ENCODE measurements around the gene PRCP. TPM values are rescaled to one million over a fixed set of nuclear protein-coding genes. Genes with fewer than 3 reads are reported as not detected.

PRCP gene
- total RNA-seq, 1 experiment from 2014 or later = 53.9 TPM

GRCh38 chr11:82831364-82831763, 68.9 kb downstream of the PRCP start:
- Mint-ChIP-seq H3K27ac (no peak overlapping the region), H3K9me3 (no peaks in the 10 kb centered on the region), H3K4me3 (no peak overlapping the region), H3K36me3 (peaks cover 4% of the 10 kb centered on the region; the same call in 1 of the 2 replicates), H3K4me1 (peaks cover 8% of the 10 kb centered on the region), H3K27me3 (ENCODE audit: low read depth) (no peaks in the 10 kb centered on the region)
- DNase-seq (ENCODE audit: low spot score) (no peak), ATAC-seq (no peak)
- ChIA-PET POLR2A (interaction anchor here (0.7 kb wide), 1 partner anchor 85 kb away, joined by 8 read pairs; no protein-coding TSS in a partner anchor), CTCF (interaction anchor here (0.5 to 0.7 kb wide), 3 partner anchors 56 to 98 kb away, joined by 3 to 5 read pairs (median 4); no protein-coding TSS in a partner anchor)
- TF ChIP-seq NR1H2 (CRISPR knock-in tag; IDR thresholded peaks at IDR 0.05) (no peak), AFF4 (CRISPR knock-in tag; IDR thresholded peaks at IDR 0.05; ENCODE audit: borderline replicate concordance) (no peak), FOXK1 (CRISPR knock-in tag; IDR thresholded peaks at IDR 0.05) (no peak), ZBTB21 (CRISPR knock-in tag; IDR thresholded peaks at IDR 0.05; ENCODE audit: borderline replicate concordance) (no peak), JUN (CRISPR knock-in tag; IDR thresholded peaks at IDR 0.05) (no peak), CTCF (IDR thresholded peaks at IDR 0.05) (no peak)
- TF ChIP-seq, protein P1, sequence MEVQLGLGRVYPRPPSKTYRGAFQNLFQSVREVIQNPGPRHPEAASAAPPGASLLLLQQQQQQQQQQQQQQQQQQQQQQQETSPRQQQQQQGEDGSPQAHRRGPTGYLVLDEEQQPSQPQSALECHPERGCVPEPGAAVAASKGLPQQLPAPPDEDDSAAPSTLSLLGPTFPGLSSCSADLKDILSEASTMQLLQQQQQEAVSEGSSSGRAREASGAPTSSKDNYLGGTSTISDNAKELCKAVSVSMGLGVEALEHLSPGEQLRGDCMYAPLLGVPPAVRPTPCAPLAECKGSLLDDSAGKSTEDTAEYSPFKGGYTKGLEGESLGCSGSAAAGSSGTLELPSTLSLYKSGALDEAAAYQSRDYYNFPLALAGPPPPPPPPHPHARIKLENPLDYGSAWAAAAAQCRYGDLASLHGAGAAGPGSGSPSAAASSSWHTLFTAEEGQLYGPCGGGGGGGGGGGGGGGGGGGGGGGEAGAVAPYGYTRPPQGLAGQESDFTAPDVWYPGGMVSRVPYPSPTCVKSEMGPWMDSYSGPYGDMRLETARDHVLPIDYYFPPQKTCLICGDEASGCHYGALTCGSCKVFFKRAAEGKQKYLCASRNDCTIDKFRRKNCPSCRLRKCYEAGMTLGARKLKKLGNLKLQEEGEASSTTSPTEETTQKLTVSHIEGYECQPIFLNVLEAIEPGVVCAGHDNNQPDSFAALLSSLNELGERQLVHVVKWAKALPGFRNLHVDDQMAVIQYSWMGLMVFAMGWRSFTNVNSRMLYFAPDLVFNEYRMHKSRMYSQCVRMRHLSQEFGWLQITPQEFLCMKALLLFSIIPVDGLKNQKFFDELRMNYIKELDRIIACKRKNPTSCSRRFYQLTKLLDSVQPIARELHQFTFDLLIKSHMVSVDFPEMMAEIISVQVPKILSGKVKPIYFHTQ (CRISPR knock-in tag; IDR thresholded peaks at IDR 0.05) = no peak

GRCh38 chr11:82830746-82831145, 69.5 kb downstream of the PRCP start:
- H3K9me3 Mint-ChIP-seq = no peaks in the 10 kb centered on the region
- TF ChIP-seq PREB (CRISPR knock-in tag; IDR thresholded peaks at IDR 0.05; ENCODE audit: borderline replicate concordance) = no peak
- no peak for TF ChIP-seq IRF2 (CRISPR knock-in tag; IDR thresholded peaks at IDR 0.05; ENCODE audit: borderline replicate concordance, low read depth)
- no peak for TF ChIP-seq PRDM15 (CRISPR knock-in tag; IDR thresholded peaks at IDR 0.05)
- no peak for TF ChIP-seq ATF1 (CRISPR knock-in tag; IDR thresholded peaks at IDR 0.05)
- TF ChIP-seq TP53 (CRISPR knock-in tag; IDR thresholded peaks at IDR 0.05) = no peak
- TF ChIP-seq MYBL2 (CRISPR knock-in tag; IDR thresholded peaks at IDR 0.05) = no peak
- TF ChIP-seq E2F5 (CRISPR knock-in tag; IDR thresholded peaks at IDR 0.05) = no peak
- no peak for TF ChIP-seq JUN (CRISPR knock-in tag; IDR thresholded peaks at IDR 0.05)
- TF ChIP-seq HMGXB4 (CRISPR knock-in tag; IDR thresholded peaks at IDR 0.05) = no peak
- TF ChIP-seq ATF2 (CRISPR knock-in tag; IDR thresholded peaks at IDR 0.05; ENCODE audit: borderline replicate concordance, low read depth) = no peak

More at GRCh38 chr11:82830746-82831145, 69.5 kb downstream of the PRCP start:
- ATAC-seq (no peak), DNase-seq (ENCODE audit: low spot score) (no peak)
- no peak overlapping the region for H3K27ac Mint-ChIP-seq
- CTCF ChIA-PET = interaction anchor here (0.5 to 0.7 kb wide), 3 partner anchors 55 to 99 kb away, joined by 3 to 5 read pairs (median 4); no protein-coding TSS in a partner anchor
- no peak overlapping the region for H3K4me3 Mint-ChIP-seq
- no peaks in the 10 kb centered on the region for H3K27me3 Mint-ChIP-seq (ENCODE audit: low read depth)
- peaks cover 8% of the 10 kb centered on the region for H3K4me1 Mint-ChIP-seq
- POLR2A ChIA-PET = interaction anchor here (0.6 to 0.7 kb wide), 4 partner anchors 80 to 199 kb away, joined by 3 to 8 read pairs (median 5); no protein-coding TSS in a partner anchor
- peaks cover 4% of the 10 kb centered on the region; the same call in 1 of the 2 replicates for H3K36me3 Mint-ChIP-seq
